Hepatocyte (in vitro differentiated cells): ENCODE data around the gene NT5M. TPM values are rescaled to one million over a fixed set of nuclear protein-coding genes. Genes with fewer than 3 reads are reported as not detected.

Source experiments
- DNase-seq: peaks from one replicate; pipeline ENCODE4 v3.0.0-alpha.2; 2016; ENCODE audit warnings: low spot score
- H2AFZ ChIP-seq: fragments of 200-600 bp; sonication (generic); 2 replicates; pipeline ENCODE4 v1.6.0; 2016; ENCODE audit warnings: antibody characterized with exemption, mild to moderate bottlenecking
- H3K27ac ChIP-seq: fragments of 200-600 bp; sonication (generic); 2 replicates; pipeline ENCODE4 v1.5.1; 2016; ENCODE audit warnings: mild to moderate bottlenecking
- H3K27me3 ChIP-seq: fragments of 200-600 bp; sonication (generic); 2 replicates; pipeline ENCODE4 v1.6.1; 2016
- H3K36me3 ChIP-seq: fragments of 200-600 bp; sonication (generic); replicated peaks from 2 replicates; pipeline ENCODE4 v1.5.1; 2016; ENCODE audit warnings: low read depth; ENCODE audit not compliant: insufficient read depth
- H3K4me1 ChIP-seq: fragments of 200-600 bp; sonication (generic); 2 replicates; pipeline ENCODE4 v1.5.1; 2016; ENCODE audit warnings: mild to moderate bottlenecking, moderate library complexity; ENCODE audit not compliant: insufficient read depth
- H3K4me2 ChIP-seq: fragments of 200-600 bp; sonication (generic); 2 replicates; pipeline ENCODE4 v1.6.0; 2016
- H3K4me3 ChIP-seq: fragments of 200-600 bp; sonication (generic); 2 replicates; pipeline ENCODE4 v1.5.1; 2016; ENCODE audit warnings: mild to moderate bottlenecking
- H3K79me2 ChIP-seq: fragments of 200-600 bp; sonication (generic); 2 replicates; pipeline ENCODE4 v1.6.0; 2017; ENCODE audit warnings: mild to moderate bottlenecking
- H3K9me2 ChIP-seq: fragments of 200-600 bp; sonication (generic); replicated peaks from 2 replicates; pipeline ENCODE4 v1.6.0; 2017; ENCODE audit warnings: mild to moderate bottlenecking; ENCODE audit not compliant: insufficient read depth
- H3K9me3 ChIP-seq: fragments of 200-600 bp; sonication (generic); 2 replicates; pipeline ENCODE4 v1.5.1; 2016; ENCODE audit warnings: low read depth, mild to moderate bottlenecking
- H4K20me1 ChIP-seq: fragments of 200-600 bp; sonication (generic); 2 replicates; pipeline ENCODE4 v1.6.0; 2016; ENCODE audit warnings: mild to moderate bottlenecking; ENCODE audit not compliant: insufficient read depth, poor library complexity, severe bottlenecking
- EZH2 ChIP-seq: fragments of 200-600 bp; sonication (generic); IDR thresholded peaks from 2 replicates; pipeline ENCODE4 v1.6.1; 2016; ENCODE audit warnings: antibody characterized with exemption, mild to moderate bottlenecking, borderline replicate concordance
- EZH2phosphoT487 ChIP-seq: fragments of 200-600 bp; sonication (generic); IDR thresholded peaks from one replicate; pipeline ENCODE4 v1.6.1; 2018; ENCODE audit warnings: antibody characterized with exemption, mild to moderate bottlenecking, low read depth, moderate library complexity; ENCODE audit not compliant: unreplicated experiment, severe bottlenecking
- WGBS: methylation state at CpG from one replicate; pipeline ENCODE4 v1.1.6; 2016; ENCODE audit warnings: low lambda C conversion rate; ENCODE audit errors: missing lambda C conversion rate; 5-methylcytosine and 5-hydroxymethylcytosine counted together
- polyA plus RNA-seq: library from polyadenylated mRNA; unstranded; fragments of >200 nt; fragmentation: Nextera tagmentation; extraction: Ambion mirVana; gene quantifications from 2 replicates; pipeline ENCODE4 v1.2.1, GENCODE V29; 2016
- total RNA-seq: library from RNA; depleted of rRNA; stranded (reverse); fragments of >200 nt; gene quantifications from 2 replicates; pipeline ENCODE4 v1.2.3, GENCODE V29; 2014
- TF ChIP-seq, protein P1 (sequence below): fragments of 200-600 bp; sonication (generic); IDR thresholded peaks from 2 replicates; pipeline ENCODE4 v1.5.1; 2016; ENCODE audit warnings: antibody characterized with exemption, mild to moderate bottlenecking; ENCODE audit not compliant: poor library complexity

NT5M gene
- total and polyA plus RNA-seq, 2 experiments from 2014 or later = 3.4 to 3.5 TPM

GRCh38 chr17:17313350-17313991 lies 10.3 kb downstream of the NT5M start:
- Histone ChIP-seq H2AFZ (no peak overlapping the region), H3K4me2 (no peak overlapping the region), H3K4me3 (no peak overlapping the region), H3K27ac (no peak overlapping the region), H3K27me3 (no peaks in the 10 kb centered on the region), H3K36me3 (no peaks in the 10 kb centered on the region), H4K20me1 (no peaks in the 10 kb centered on the region), H3K79me2 (no peaks in the 10 kb centered on the region), H3K9me2 (no peaks in the 10 kb centered on the region), H3K9me3 (no peaks in the 10 kb centered on the region), H3K4me1 (no peaks in the 10 kb centered on the region)
- no peak for TF ChIP-seq EZH2phosphoT487
- no peak for TF ChIP-seq EZH2
- TF ChIP-seq, protein P1, sequence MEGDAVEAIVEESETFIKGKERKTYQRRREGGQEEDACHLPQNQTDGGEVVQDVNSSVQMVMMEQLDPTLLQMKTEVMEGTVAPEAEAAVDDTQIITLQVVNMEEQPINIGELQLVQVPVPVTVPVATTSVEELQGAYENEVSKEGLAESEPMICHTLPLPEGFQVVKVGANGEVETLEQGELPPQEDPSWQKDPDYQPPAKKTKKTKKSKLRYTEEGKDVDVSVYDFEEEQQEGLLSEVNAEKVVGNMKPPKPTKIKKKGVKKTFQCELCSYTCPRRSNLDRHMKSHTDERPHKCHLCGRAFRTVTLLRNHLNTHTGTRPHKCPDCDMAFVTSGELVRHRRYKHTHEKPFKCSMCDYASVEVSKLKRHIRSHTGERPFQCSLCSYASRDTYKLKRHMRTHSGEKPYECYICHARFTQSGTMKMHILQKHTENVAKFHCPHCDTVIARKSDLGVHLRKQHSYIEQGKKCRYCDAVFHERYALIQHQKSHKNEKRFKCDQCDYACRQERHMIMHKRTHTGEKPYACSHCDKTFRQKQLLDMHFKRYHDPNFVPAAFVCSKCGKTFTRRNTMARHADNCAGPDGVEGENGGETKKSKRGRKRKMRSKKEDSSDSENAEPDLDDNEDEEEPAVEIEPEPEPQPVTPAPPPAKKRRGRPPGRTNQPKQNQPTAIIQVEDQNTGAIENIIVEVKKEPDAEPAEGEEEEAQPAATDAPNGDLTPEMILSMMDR = peak; percentile 59
- WGBS = 53% methylated on average over 12 of the region's 12 CpGs
- DNase-seq = peak; percentile 77

GRCh38 chr17:17314501-17315071 lies 11.4 kb downstream of the NT5M start:
- Histone ChIP-seq H3K79me2 (no peaks in the 10 kb centered on the region), H3K4me2 (no peak overlapping the region), H3K27me3 (no peaks in the 10 kb centered on the region), H3K9me2 (no peaks in the 10 kb centered on the region), H4K20me1 (no peaks in the 10 kb centered on the region), H2AFZ (no peak overlapping the region), H3K4me1 (no peaks in the 10 kb centered on the region), H3K9me3 (no peaks in the 10 kb centered on the region), H3K27ac (no peak overlapping the region), H3K4me3 (no peak overlapping the region), H3K36me3 (no peaks in the 10 kb centered on the region)
- TF ChIP-seq, protein P1 = no peak
- 80% methylated on average over 5 of the region's 5 CpGs for WGBS
- no peak for DNase-seq

GRCh38 chr17:17315142-17315821 lies 12.1 kb downstream of the NT5M start:
- Histone ChIP-seq H3K4me1 (no peaks in the 10 kb centered on the region), H3K9me3 (no peaks in the 10 kb centered on the region), H3K36me3 (no peaks in the 10 kb centered on the region), H3K79me2 (no peaks in the 10 kb centered on the region), H3K27me3 (no peaks in the 10 kb centered on the region), H3K27ac (no peak overlapping the region), H3K9me2 (no peaks in the 10 kb centered on the region), H3K4me3 (no peak overlapping the region), H2AFZ (no peak overlapping the region), H3K4me2 (no peak overlapping the region), H4K20me1 (no peaks in the 10 kb centered on the region)
- WGBS = 93% methylated on average over 6 of the region's 6 CpGs
- TF ChIP-seq EZH2phosphoT487 = no peak
- TF ChIP-seq EZH2 = no peak
- TF ChIP-seq, protein P1 = no peak
- no peak for DNase-seq
